Stimulated activated CD8-positive, alpha-beta memory T cell treated with anti-CD3 and anti-CD28 coated beads, Interleukin-4, amount 100 ng/mL, for 4 hours (primary cell): Measurements from ENCODE around the gene AGK.
"Not testable (repeated sequence)": the region's sequence is repeated elsewhere in the genome, so short reads cannot be mapped to it uniquely, and the experiment has no call there.

Experiments used
- DNase-seq, 2 donors: peaks; one replicate each; pipeline ENCODE4 v3.0.0-alpha.2; 2020; ENCODE audit warnings: low read depth in 2 of 2, low spot score in 1 of 2

The AGK gene

DNA sequence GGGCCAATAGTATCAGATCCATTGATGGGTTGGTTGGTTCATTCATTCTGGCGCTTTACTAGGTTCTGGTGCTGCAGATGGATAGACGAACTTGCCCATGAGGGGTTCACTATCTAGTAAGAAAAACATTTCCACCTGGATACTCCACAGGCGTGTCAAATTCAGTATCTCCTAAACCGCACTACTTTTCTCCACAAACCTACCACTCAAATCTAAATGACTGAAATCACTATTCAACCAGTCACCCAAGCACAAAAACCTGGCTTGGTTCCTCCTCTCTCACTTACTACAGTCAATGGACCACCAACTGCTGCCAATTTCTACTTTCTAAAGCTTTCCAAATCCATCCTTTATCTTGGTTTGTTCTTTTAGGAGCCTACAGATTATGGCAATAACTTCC, 572 bp downstream of the AGK start:
- DNase-seq, result no peak

DNA sequence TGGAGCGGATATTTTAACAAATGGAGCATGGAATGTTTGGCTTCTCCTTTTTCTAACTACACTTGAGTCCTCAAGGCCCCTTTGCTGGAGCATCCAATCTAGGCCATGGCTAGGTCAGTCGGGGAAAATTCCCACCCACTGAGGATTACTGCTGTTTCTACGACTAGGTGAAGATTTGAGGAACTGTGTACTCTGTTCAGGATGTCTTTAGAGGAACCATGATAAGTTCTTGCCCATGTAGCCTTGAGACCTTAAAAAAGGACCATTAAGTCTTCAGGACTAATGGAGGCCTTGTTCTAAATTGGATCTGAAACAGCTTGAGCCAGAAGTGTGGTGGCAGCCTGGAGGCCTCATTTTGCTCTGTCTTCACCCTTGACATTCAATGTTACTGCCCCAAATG, 6.2 kb downstream of the AGK start:
- DNase-seq, result no peak

DNA sequence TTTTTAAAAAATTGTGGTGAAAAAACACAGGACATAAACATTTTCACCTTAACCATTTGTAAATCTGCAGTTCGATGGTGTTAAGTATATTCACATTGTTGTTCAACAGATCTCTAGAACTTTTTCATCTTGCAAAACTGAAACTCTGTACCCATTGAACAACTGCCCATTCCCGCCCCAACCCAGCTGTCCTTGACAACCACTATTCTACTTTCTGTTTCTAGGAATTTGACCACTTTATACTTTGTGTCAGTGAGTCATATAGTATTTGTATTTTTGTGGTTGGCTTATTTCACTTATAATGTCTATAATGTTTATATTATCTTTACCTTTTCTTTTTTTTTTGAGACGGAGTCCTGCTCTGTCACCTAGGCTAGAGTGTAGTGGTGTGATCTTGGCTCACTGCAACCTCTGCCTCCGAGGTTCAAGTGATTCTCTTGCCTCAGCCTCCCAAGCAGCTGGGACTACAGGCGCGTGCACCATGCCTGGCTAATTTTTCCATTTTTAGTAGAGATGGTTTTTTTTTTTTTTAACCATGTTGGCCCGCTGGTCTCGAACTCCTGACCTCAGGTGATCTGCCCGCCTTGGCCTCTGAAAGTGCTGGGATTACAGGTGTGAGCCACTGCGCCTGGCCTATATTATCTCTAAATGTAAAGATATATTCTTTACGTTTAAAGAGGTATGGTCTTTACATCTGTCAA, 6.8 kb downstream of the AGK start:
- not testable (repeated sequence) for DNase-seq

DNA sequence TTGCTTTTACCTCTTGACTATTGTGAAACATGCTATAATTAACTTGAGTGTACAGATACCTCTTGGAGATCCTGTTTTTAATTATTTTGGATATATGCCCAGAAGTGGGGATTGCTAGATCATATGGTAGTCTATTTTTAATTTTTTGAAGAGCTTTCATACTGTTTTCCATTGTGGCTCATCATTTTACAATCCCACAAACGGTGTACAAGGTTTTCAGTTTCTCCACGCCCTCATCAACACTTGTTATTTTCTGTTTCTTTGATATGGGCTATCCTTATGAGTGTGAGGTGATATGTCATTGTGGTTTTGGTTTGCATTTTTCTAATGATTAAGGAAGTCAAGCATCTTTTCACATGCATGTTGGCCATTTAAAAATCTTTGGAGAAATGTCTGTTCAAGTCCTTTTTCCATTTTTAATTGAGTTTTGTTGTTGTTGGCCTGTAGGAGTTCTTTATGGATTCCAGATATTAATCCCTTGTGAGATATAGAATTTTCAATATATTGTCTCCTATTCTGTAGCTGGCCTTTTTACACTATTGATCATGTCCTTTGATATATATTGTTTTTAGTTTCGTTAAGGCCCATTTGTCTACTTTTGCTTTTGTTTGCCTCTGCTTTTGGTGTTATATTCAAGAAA, 7.5 kb downstream of the AGK start:
- no peak for DNase-seq

DNA sequence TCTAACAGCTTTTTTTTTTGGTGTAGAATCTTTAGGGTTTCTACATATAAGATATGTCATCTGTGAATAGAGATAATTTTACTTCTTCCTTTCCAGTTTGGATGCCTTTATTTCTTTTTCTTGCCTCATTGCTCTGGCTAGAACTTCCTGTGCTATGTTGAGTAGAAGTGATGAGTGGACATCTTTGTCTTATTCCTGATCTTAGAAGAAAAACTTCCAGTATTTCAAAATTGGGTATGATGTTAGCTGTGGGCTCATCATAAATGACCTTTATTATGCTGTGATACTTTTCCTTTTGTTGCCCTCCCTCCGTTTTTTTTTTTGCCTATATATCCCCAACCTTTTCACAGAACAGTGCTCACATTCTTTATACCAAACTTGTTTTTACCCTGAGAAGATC, 8.8 kb downstream of the AGK start:
- DNase-seq, result no peak

DNA sequence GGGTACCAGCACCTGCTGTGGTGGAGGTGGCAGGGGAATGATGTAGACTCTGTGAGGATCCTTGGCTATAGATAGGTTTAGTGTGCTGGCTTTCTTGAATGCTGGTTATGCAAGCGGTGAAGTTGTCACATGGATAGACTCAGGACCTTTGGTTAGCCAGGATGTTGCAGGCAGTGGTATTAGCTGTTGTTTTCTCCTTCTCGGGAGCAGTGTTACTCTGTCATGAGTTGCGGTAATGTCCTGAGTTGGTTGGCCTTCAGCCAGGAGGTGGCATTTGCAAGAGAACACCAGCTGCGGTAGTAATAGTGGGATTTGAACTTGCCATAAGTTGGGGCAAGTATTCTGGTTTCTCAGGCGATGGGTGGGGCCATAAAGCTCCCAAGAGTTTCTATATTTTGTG, 10.8 kb downstream of the AGK start:
- no peak for DNase-seq

DNA sequence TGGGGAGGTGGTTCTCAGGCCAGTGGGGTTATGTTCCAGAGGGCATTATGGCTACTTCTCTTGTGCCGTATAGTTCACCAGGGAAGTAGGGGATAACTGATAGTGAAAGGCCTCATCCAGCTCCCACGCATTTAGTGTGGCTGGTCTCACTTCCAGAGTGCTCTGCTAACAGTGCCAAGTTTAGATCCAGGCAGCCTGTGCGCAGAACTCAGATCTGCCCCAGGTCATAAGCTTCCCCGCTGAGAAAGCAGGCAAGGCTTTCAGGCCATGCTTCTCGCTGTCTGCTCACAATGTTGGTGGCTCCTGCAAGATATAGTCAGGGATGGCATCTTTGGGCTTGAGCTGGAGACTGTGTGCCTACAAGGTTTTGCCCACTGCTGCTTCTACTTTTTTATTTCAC, 11.3 kb downstream of the AGK start:
- DNase-seq, result no peak

DNA sequence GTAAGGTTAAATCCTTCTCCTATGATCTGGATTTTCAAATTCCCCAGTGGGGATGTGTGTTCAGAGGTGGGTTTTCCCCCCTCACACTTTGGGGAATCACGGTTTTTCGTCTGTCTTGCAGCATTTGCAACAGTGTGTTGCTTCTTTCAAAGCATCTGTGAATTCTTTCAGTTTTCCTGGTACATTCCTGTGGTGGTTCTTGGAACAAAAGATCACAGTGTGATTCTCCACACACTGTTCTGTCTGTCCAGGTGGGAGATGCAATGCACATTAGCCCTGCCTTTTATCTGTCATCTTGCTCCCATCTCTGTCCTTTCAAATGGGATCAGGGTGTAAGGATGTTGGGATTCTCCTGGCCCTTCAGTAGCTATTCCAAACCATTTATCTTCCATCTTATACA, 11.8 kb downstream of the AGK start:
- no peak for DNase-seq

DNA sequence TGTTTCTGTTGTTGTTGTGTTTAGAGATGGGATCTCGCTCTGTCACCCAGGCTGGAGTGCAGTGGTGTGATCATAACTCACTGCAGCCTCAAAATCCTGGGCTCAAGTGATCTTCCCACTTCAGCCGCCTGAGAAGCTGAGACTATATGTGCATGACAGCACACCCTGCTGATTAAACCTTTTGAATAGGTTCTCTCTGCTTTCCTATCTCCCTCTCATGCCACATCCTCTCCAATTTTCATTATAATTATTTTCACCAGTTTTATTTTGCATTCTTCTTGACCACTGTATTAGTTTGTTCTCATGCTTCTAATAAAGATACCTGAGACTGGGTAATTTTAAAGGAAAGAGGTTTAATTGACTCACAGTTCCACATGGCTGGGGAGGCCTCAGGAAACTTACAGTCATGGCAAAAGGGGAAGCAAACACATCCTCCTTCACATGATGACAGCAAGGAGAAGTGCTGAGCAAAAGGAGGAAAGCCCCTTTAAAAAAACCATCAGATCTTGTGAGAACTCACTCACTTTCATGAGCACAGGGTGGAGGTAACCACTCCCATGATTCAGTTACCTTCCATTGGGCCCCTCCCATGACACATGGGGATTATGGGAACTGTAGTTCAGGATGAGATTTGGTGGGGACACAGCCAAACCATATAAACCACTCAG, 12.9 kb downstream of the AGK start:
- no peak for DNase-seq

DNA sequence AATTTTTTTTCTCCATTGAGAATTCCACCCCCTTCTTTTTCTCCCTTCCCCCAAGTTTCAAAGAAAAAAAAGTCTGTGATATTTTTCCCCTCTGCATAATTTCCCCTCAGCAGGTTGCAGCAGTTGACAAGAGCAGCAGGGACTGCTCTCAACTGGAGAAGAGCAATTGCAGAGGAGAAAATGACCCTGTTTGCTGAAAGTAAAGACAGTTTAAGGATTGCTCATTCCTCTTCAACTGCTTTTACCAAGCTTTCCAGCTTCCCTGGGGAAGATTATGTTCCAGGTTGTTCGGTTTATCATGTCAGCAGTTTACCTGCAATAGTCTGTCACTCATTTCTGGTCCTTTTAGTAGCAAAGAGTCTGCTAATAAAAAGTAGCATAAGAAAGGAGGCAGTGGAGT, 16.2 kb downstream of the AGK start:
- DNase-seq, result no peak

DNA sequence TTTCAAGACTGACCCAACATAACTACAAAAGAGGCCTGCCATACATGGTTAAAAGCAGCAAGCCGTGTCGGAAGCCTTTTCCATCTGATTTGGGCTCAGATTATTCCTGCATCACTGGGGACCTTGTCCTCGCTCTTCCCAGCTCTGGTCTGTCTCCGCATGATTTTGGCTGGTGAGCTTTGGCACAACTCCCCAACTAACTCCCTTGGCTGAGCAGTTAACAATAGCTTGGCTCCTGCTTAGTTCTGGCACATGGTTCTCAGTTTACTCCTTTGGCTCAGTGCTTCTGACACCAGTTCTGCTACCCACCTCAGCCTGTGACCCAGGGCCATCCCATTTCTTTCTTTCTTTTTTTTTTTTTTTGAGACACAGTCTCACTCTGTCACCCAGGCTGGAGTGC, 17.0 kb downstream of the AGK start:
- DNase-seq, result no peak

DNA sequence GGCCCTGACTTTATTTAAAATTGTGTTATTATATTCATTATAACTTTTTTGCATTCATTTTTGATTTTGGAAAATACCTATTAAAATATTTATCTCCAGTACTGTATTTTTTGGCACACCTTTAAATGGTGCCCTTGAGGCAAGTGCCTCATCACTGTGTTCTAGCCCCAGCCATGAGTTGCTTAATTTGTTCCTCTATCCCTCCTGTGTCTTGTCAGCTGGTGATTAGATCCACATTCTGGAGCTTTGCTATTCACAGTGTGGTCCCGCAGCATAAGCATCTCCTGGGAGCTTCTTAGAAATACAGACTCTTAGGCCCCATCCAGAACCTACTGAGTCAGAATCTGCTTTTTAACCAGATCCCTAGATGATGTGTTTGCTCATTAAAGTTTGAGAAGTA, 19.8 kb downstream of the AGK start:
- no peak for DNase-seq

DNA sequence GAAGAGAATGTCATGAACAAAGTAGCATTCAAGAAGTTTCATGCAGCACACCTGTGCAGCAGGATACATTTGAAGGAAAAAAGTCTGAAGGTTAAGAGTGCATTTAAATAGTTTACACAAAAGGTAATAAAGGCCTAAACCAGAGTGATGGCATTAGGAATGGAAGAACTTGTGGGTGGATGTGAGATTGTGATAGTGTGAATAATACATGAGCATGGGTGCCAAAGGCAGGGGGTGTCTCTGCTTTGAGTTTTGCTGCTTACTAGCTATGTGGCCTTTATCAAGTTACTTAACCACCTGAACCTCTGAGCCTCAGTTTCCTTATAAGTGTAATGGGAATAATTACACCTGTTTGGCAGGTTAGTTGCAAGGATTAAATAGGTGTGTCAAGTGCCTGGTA, 21.0 kb downstream of the AGK start:
- DNase-seq, result no peak

DNA sequence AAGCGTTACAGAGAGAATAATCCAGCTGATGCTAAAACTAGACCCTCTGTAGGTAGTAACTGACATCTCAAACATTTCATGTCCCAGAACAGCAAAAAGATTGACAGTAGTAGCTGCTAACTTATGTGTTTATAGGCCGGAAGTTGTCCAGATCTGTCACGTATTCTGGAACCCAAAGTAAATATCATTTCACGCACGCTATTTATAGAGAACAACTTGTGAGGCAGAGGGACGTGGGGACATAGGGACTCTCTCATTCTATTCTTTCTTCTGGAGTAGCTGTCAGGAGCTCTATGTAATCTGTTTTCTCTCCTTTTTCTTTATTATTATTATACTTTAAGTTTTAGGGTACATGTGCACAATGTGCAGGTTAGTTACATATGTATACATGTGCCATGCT, 22.3 kb downstream of the AGK start:
- DNase-seq, result no peak

DNA sequence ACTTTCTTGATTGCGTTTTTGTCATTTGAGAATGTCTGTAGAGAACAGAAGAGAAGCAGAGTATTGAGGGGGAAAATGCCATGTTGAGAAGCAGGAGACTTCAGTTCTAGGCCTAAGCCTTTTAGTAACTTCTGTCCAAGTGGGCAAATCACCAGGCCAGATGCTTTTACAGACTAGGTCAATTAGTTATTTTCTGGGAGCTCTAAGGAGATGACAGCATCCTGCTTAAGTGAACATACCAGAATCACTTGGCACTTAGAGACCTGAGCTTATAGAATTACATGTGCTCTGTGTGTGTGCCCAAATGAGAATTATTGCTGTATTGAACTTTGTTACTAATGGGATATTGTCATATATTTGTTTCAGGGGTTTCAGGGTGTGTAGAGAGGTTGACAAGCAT, 24.0 kb downstream of the AGK start:
- DNase-seq, result no peak

DNA sequence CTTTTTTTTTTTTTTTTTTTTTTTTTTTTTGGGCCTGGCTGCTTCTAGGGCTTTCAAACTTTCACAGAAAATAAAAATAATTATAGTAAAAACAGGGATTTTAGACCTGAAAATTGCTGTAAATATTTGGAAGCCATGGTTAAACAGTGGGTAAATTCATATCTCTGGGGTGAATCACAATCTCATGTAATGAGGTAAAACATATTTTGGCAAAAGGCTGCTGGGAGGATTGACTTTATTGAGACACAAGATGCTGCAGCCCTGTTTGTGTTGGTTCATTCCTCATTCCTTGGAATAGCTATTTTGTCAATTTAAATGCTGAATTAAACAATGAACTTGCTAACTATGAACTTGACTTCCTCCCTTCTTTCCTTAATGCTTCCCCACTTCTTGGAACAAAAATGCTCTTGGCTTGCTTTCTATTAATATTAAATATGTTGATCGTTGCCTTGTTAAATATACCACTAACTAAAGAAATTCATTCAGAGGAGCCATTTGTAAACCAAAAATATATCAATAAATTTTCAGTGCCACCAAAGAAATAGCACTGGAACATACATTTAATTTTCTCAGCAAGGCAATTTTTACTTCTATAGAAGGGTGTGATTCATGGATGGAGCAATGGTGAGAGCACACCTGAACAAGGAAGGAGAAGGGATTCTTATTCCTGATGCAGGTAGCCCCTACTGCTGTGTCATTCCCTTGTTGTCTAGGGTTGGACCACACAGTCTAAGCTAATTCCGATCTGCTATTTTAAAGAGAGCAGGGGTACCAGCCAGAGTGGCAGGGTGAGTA, 24.6 kb downstream of the AGK start:
- no peak for DNase-seq

DNA sequence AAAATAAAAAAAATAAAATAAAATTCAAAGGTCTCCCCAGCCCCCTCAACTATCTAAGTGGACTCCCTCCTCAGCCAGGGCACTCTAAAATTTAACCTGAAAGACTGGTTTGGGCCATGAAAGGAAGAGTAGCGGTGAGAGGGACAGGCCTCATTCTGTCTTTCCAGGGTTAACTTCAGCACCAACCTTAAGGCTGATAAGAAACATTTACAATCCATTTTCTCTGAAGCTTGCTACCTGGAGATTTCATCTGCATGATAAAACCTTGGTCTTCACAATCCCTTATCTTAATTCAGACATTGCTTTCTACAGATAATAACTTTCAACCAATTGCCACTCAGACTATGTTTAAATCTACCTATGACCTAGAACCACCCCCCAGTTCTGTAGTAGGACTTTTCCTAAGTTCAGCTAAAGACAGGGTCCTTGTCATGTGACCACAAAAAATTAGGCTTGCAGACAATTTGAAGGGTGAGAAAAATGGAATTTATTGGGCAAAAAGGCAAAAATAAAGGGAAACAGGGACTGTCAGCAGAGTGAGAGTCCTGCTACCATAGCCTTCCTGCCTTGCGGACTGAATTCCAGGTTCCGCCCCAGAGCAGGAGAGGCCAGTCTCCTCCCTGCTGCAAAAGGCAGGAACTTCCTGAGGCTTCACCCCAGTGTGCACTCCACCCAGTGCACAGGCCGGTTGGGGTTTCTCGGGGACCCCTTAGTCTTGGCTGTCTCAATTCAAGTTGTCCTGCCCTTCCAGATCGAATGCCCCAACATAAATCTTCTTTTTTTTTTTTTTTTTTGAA, 26.0 kb downstream of the AGK start:
- no peak for DNase-seq

DNA sequence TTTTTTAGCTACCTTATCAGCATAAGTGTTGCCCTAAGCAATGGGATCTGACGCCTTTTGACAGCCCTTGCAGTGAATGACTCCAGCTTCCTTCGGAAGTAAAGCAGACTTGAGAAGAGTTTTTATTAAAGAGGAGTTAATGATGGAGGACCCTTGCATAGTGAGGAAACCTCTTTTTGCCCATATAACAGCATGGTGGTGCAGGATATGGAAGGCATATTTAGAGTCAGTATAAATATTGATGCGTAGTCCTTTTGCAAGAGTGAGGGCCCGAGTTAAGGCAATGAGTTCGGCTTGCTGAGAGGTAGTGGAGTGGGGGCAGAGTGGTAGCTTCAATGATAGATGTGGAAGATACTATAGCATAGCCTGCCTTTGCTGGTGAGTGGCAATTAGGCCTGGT, 28.7 kb downstream of the AGK start:
- DNase-seq, result not testable (repeated sequence)

DNA sequence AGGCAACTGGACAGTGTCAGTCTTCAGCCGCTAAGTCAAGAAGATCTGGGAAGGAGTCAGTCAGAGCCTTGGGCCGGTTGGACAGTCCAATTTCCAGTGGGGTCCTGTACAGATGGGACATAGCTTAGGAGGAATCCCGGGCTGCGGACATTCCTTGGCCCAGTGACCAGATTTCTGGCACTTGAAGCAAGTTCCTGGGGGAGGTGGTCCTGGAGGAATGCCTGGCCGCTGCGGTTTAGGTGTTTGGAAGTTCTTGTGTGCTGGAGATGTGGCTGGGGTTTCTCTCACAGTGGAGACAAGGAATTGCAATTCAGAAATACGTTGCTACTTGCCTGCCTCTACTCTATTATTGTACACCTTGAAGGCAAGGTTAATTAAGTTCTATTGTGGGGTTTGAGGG, 30.9 kb downstream of the AGK start:
- not testable (repeated sequence) for DNase-seq

DNA sequence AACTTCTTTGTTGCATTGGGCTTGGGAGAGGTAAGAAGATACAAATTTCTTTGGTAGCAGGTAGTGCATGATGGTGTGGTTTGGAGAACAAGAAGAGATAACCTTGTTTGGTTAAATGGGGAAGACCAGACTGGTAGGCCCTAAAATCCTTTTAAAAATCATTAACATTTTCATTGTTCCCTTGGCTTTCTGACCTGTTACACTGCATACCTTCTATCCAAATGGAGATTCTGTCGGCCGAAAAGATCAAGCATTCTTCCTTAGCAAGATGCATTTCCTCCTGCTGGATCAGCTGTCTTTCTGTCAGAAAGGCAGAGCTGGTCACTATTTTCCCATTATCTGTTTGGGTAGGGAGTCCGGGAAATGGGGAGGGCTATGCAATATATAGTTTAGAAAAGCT, 33.7 kb downstream of the AGK start:
- no peak for DNase-seq
